Lung microvascular endothelial cell (primary cell): ENCODE results near the gene CRB2. TPM values are rescaled to one million over a fixed set of nuclear protein-coding genes. Genes with fewer than 3 reads are reported as not detected.

Experiments used
- DNase-seq, 2 donors: peaks; one replicate each; pipeline versions ENCODE4 v3.0.0 to v3.0.0-alpha.2; 2010; ENCODE audit warnings: low read depth in 2 of 2
- total RNA-seq: library from RNA; depleted of rRNA; stranded (reverse); fragments of >200 nt; gene quantifications from 2 replicates; pipeline ENCODE4 v1.2.1, GENCODE V29; 2014

CRB2 gene
- total RNA-seq, 1 donor from 2014 or later: not detected

DNA sequence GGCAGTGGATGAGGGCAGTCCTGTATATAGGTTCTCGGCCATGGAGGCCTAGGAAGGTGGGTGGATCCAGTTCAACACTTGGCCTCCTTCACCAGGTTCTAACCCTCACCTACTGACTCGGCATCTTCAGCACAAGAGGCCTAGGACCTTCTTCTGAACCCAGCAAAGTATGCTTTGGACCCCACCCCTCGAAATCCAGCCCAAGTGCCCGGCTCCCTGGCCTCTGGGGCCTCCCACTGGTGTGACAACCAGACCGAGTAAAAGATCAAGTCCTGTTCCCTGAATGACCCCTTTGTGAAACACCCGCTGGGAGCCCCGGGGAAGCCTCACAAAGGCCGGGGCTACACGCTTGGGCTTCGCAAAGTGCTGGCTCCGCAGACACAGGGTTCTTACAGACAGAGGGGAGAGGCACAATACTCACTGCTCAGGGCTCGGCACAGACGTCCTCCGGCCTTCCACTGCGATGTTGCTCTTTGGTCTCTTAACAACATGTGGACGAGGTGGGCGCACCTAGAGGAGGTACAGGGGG is 47.0 kb downstream of the CRB2 start:
- DNase-seq: no peak

DNA sequence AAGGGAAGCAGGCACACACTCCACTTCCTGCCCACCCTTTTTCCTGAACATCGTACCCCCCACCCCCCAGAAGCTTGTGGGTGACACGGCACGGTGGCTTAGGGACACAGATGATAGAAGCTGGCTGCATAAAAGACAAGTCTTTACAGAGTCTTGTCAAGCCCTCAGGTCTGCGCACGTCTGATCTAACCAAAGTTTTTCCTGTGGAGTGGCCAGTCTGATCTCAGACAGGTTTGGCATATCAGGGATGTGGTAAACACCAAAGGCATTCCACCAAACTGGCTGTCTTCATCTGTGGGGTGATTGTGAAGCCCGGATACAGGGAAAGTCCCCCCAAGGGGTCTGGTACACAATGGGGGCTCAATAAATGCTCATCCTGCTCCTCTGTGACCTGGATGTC is 50.0 kb downstream of the CRB2 start:
- no peak for DNase-seq

DNA sequence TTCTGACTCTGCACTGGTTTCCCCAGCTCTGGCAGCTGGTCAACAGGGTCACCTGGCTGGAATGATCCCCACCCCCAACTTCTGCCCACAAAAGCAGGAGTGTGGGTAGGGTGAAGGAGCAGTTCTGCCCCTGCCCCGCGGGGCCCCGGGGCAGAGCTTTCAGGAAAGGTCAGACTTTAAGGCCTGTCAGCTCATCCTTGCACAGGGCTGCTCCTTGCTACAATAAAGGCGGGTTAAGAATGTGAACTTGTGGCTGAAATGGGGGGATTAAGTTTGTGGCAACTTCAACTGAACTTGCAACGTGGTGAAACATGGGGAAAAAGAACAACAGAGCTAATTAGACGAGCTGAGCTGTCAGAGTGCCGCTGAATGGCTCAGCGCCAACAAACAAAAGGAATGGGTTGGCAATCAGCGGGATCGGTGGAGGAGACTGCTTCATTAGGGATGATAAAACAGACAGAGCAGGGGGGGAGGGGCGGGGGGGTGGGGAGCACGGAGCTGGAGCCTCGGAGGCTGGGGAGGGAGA is 50.8 kb downstream of the CRB2 start:
- DNase-seq: no peak

DNA sequence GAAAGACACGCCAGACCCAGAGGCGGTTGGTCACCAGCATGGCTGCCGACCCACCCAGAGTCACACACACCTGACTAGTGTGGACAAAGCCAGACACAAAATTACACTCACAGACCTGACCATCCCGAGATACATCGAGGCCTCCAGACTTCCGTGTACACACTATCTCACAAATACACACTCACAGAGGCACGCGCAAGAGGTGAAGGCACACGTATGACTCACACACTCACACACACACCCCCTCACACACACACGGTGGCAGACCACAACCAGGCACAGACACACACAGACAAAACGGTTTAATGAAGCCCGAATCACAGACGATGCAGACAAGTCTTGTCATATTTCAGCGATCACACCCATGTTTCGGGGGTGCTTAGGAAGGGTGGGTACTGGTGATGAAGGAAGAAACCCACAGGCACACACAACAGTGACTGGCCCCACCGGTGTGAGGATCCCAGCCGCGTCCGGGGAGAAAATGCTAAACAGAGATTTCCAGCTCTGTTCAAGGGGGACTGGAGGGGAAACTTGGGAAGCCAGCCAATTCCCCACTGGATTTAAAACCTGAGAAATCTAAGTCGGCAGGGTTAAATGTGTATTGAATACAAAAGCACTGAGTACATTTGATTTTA is 51.3 kb downstream of the CRB2 start:
- DNase-seq: no peak

DNA sequence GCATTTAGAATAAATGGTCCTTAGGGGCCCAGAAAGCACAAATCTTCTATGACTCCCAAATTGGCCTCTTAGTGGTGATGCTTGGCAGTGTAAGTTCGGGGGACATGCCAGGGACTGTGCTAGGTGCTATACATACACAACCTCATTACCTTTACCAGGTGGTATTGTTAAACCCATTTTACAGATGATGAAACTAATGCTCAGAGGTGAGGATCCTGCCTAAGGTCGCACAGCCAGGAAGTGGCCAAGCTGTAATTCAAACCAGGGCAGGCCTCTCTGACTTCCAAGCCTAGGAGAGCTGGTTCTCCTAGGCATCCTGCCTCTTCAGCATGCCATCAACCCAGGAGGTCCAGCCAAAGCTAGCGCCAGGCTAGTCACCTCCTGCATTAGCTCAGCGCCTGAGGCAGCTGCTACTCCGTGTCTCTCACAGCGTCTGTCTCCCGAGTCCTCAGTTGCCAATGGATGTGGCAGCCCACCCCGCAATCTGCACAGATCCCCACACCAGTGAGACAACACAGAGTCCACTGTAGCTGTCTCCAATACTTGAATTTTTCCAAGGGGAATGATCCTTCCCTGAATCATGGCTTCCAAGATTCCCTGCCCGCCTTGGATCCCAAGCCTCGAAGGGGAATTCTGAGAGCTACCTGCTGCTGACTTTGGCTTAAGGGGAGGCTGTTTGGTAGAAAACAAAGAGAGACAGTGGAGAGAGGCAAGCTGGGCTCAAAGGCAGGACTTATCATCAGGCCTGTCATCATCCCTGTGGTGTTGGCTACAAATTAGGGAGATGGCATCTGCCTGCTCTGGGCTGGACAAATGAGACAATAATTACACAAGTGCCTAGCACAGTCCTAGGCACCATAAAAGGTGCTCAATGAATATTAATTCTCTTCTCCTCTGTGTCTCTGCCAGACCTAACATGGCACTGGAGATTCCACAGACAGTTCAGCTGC is 52.6 kb downstream of the CRB2 start:
- no peak for DNase-seq

DNA sequence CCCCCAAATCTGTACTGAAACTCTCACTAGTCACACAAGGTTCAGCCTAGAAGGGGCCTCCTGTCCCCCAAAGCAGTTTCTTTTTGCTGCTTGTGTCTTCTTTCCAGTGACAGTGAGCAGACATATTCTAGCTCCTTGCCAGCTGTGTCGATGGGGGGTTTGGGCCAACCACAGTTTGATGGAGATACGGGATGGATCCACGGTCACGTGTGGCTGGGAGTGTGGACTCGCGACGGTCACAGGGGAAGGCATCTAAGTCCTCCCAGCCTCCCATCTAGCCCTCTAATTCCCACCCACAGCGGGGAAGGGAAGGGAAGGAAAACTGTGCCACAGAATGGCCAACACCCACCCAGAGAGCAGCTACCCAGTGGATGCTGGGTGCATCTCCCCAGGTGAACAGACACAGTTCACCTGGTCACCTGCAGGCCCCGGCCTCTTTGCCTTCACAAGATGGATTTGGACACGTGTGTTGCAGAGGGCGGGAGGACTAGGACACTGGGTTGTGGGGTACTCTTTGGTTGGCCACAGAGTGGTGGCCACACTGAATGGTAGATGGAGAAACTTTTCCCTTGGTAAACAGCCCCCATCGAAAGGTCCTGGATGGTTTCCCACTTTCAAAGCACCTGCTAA is 54.4 kb downstream of the CRB2 start:
- no peak for DNase-seq

DNA sequence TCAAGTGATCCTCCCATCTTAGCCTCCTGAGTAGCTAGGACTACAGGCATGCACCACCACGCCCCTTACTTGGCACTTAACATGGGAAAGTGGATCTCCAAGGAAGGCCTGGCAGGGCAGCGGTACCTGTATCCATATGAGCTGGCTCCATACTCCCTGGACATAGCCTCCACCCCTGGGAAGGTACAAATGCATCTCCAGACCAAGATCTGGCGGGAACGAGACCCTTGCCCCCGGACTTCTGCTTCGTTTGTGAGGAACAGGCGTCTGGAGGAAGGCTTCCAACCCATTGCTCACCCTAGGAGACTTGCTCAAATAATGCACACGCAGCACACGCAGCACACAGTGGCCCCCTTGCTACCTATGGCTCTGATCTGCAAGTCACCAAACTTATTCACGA is 55.2 kb downstream of the CRB2 start:
- no peak for DNase-seq

DNA sequence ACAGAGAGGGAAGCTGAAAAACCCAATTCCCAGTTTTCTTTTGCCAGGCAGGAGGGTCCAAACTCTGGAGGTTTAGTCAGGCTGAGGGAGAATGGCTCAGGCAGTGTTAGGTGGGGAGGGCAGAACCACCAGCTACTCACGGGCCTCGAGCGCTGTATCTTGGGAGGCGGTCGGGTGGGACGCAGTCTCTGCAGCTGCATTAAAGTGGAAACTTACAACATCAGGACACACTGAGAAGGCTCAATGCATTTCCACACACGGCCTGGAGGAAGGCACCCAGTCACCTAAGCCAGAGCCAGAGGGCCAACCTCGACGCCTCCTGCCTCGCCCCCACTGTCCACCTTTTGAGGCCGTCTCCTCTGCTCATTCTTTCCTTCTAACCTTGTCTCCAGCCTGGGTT is 55.6 kb downstream of the CRB2 start:
- DNase-seq: no peak

DNA sequence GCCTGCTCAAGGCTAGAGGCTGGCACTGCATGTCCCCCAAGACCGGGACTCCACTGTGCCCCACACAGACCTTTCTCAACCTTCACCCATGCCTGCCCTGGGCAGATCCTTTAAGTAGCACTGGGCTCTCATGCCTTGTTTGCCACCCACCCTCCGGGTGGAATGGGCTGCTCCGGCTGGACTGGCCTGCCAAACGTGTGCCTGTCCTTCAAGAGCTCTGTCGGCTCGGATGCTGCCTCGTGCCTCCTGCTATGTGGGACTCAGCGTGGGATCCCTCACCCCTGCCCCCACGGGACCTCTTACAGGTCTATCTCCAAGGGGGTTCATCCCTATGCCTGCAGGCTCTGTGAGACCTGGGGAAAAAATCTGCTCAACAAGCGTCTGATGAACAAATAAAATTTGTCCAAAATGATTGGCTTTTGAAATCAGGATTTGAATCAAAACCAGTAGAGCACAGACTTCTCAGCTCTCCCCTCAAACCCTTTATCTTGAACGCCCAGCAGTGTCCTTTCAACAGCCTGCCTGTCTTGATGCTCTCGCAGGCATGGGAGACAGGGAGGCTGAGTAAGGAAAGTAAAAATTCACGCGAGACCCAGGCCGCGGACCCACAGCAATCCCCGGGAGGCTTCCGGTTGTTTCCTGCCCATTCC is 56.3 kb downstream of the CRB2 start:
- DNase-seq: no peak

DNA sequence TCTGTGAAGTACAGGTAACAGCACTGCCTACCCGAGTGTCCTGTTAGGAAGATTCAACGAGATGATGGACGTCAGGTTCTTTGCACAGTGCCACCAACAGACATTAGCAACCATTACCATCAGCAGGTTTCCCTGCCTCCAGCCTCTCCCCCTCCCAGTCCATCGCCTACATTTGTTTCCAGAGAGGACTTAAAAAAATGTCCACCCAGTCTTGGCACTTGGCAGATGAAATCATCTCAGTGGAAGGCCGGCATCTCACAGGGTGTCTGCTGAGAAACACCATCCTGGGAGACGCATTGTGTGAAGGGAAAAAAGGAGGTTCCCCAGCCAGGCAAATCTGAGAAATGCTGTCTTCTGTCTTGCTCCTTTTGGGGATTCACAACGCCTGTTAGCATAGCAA is 58.2 kb downstream of the CRB2 start:
- DNase-seq: no peak

DNA sequence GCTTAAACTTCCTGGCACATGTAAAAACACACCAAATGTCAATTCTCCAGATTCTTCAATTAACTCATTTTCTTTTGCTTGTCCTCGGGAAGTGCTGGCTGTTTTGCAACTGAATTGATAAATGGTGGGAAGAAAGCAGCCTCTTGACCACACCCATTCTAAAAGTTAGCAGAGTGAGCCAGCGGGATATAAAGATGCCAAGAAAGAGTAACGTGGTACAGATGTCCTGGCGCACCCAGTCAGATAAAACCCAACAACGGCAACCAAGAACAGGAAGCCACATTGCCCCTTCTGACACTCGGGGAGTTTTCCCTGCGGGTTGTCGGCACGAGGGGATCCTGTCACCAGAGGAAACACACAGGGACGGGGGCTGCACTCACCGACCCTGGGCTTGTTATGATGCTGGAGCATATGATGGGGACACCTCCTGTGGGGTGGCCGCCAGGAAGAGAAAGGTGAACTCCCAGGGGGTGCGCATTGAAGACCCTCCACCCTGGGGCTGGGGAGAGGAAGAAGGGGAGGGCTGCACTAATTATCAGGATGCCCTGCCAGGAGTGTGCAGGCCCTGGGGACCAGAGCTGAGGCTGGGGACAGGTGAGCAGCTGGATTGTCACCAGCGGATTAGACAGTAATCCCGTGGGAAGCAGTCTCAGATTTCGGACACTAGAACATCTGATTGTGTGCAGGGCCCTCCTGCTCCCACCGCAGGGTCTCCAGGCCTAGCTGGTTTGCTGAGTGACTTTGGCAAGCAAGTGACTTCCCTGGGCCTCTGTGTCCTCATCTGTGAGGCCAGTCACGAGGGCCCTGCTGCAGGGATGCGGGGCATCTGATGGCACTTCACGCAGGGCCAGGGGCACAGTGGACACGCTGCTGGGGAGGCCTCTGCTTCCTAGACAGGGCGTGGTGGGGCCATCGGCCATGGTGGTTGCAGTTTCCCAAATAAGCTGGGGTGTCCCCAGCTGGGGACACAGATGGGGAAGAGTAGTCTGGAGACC is 59.2 kb downstream of the CRB2 start:
- DNase-seq: no peak

DNA sequence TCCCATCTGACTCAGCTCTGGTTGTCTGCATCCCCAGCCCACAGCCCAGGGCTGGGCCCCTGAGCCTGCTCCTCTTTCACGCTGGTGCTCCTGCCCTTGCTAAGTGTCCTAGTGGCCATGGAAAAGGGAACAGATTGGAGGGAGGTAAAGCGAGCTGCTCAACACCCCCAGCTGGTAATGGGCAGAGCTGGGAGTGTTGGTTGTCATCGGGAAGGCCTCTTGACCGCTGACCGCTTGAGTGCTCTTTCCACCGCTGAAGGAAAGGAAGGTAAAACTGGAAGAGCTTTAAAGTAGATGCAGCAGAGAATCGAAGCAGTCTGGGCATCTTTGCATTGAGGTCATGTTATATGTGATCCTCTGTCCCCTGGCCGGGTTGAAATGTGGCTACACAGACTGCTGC is 60.2 kb downstream of the CRB2 start:
- DNase-seq: no peak

DNA sequence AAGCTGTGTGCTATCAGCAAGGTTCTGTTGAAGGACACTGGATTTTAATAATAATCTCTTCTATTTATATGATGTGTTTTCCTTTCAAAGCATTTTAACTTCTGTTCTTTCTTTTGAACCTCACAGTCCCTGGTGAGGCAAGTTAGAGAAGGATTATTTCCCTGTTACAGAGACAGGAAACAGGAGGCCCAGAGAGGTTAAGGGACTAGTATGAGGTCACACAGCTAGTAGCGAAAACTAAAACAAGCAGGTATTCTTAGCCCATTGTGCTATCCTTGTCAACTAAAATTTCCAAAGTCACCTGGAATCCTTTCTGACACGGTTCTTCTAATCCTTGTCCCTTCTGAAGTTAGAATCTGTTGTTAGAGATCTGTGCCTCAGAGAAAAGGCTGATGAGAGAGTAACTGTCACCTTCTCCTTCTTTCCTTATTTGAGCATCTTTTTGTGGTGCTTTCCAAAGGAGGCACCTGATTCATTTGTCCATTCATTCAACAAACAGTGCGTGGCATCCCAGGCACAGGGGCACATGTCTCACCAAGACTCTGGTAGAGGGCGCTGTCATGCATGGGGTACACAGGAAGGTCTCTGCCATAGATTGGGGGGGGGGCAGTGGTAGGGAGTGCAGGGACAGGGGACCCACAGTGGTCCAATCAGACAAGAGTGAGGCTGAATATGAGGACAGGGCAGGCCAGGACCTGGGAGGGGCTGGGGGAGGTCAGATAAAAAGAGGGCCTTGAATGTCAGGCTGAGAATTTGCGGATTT is 61.5 kb downstream of the CRB2 start:
- no peak for DNase-seq

DNA sequence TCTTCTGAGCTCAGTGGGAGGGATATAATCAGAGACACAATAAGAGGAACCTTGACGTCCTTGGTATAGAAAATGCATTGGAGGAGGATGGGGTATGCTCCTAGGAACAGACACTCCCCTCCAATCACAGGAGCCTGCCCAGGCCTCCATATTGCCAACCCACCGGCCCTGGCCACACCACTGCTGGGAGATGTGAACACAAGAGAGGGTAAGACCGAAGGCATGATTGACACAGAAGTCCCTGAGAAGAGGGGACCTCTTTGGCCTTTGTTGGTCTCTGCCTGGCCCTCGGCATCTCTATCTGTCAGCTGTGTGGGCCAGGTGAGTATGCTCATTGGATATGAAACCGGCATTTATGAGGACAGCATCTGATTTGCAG is 62.0 kb downstream of the CRB2 start:
- DNase-seq: no peak

DNA sequence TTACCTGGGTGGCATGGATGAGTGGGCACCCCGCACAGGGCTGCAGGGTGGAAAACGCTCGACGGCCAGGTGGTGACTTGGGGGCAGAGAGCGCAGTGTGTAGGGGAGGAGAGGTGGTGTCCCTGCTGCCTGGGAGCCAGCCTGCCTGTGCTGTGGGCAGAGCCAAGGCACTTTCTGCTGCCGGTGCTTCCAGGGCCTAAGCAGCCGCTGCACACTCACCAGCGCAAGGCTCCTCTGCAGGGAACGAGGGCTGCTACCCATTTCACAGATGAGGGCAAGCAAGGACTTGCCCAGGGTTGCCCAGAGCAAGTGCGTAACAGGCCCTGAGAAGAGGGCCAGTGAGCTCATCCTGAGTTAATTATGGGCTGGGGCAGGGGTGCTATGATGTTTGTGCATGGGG is 62.5 kb downstream of the CRB2 start:
- DNase-seq: no peak

DNA sequence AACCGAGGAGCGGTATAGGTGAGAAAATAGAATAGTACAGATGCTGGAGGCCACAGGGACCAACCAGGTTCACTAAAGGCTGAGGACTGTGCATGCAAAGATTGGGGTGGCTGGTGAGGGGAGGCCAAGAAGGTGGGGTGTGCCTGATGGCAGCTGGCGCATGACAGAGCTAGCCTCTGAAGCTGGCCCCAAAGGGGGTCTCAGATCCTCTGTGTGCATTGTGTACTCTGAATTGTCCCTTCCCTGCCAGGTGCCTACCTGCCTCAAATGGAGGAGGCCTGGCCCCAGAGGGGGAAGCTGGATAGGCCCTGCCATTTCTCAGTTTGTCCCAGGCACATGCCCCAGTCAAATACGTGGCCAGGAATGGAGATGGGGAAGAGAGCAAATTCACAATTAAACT is 63.1 kb downstream of the CRB2 start:
- no peak for DNase-seq

DNA sequence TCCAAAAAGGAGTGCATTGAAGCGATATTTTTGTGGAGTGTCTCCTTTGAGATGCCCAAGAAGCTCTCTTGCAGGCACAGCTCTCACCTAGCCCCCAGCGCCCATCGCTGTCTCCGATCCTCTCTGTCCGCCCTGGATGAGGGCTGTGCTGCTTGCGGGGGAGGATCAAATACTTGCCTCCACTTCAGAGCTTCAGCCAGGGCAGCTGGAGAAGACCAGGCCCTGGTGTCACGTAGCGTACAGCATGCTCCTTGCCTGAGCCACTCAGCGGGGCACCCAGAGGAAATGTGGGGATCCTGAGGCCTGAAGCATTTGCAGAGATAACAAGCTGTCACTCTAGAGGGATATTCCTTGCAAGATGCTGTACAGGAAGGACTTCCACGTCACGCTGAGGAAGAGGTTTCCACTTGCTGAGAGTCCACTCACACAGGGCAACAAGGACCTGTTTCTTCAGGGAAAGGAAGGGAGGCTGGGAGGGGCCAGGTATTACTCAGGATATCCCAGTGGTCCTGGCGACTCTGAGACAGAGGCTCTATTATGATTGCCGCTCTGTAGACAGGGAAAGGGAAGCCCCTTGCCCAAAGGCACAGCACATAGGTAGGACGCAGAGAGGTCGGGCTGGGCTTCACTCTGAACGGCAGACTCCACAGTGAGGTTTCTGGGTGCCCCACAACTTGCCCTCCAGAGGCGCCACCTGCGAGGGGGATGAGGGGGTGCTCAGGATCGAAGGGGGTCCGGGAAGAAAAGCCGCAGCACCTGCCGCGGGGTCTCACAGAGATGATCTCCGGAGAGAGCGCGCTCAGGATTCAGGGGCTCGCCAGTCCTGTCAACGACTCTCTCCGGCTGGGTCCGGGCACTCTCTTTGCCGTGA is 64.0 kb downstream of the CRB2 start:
- DNase-seq: no peak

DNA sequence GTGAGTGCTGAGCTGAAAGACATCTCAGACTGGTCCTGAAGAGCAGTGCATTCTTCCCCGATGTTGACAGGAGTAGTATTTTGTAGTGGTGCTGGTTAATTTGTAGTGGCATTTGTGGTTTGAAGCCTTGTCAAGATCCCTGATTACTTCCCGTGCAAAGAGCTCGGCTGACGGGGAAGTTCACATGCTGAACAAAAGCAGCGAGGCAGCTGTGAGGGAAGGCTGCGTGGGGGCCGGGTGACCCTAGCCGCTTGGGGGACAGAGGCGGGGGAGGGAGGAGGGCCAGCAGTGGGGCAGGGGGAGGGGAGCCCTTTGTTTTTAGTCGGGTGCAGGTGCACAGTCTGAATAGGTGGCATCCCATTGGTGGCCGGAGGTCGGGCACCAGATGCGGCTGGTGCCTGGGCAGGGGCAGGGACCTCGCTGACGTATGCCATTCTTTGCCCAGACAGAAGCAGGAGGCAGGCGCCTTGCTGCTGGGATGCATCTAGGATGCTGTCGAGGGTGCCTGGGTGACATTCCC is 64.7 kb downstream of the CRB2 start:
- no peak for DNase-seq
